Measurements from ENCODE around the gene VPS37C.
A peak's percentile ranks its signal among the peaks of the same experiment; 100 is the strongest.

Gene VPS37C

DNA sequence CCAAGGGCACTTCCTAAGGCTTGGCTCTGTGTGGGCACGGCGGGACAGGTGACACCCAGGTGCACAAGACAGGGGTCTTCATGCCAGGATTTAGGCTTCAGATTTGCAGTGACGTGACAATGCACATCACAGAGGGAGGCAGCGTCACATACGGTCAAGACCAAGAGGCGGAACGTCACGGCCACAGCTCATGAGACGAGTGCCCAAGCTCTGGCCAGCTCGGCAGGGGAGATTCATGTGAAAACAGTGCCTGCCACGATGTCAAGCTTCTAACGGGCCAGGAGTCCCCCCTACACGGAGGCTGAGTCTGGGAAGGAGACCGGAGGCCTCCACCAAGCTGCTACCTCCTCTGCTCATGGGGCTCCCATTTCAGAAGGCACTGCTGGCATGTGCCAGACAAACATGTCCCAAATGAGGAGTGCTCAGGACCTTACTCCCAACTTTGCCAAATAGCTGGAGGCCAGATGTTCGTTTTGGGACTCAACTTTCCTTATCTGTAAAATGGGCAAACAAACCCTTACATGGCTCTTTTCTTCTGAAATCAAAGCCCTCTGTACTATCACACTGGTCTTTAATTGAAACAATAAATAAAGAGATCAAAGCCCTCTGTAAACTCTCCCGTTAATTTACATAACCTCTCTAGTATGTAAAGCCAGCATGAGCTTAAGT, 16.6 kb downstream of the VPS37C start:
- TF ChIP-seq, protein P1, sequence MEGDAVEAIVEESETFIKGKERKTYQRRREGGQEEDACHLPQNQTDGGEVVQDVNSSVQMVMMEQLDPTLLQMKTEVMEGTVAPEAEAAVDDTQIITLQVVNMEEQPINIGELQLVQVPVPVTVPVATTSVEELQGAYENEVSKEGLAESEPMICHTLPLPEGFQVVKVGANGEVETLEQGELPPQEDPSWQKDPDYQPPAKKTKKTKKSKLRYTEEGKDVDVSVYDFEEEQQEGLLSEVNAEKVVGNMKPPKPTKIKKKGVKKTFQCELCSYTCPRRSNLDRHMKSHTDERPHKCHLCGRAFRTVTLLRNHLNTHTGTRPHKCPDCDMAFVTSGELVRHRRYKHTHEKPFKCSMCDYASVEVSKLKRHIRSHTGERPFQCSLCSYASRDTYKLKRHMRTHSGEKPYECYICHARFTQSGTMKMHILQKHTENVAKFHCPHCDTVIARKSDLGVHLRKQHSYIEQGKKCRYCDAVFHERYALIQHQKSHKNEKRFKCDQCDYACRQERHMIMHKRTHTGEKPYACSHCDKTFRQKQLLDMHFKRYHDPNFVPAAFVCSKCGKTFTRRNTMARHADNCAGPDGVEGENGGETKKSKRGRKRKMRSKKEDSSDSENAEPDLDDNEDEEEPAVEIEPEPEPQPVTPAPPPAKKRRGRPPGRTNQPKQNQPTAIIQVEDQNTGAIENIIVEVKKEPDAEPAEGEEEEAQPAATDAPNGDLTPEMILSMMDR (conservative IDR thresholded peaks at IDR 0.05), result no peak
- no peak overlapping the region for H3K27ac ChIP-seq

DNA sequence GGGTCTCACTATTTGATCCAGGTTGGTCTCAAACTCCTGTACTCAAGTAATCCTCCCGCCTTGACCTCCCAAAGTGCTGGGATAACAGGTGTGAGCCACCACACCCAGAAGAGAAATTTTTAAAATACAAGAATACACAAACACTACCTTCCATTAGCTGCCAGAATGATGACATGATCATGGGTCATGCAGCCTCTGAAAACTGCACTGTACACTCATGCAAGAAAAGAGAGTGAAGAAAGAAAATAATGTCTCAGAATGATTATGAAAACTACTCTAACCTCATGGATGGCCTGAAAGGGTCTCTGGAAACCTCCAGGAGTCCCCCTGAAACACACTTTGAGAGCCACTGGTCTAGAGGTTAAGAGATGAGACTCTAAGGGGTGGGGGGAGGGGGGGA, 18.8 kb downstream of the VPS37C start:
- TF ChIP-seq, protein P1 (conservative IDR thresholded peaks at IDR 0.05), result no peak
- no peak overlapping the region; the same call in 1 of the 2 replicates for H3K27ac ChIP-seq

DNA sequence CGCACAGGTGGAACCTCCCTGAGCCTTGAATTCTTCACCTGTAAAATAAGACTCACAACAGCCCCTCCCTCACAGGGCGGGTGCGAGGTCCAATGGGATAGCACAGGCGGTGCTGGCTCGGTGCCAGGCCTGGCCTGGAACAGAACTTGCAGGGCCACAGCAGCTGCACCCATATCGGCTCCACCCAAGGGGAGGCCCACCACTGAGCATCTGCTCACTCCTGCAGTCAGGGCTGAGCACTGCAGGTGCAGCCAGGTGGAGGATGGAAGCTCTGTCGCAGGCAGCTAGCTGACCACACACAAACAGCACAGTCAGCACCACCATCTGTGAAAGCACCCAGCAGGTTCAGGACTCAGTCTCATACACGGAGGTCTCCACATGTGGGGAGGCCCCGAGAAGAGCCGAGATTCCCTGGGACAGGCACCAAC, 19.6 kb downstream of the VPS37C start:
- TF ChIP-seq, protein P1 (conservative IDR thresholded peaks at IDR 0.05), result no peak
- peak overlapping the region; percentile 10; the same call in 1 of the 2 replicates for H3K27ac ChIP-seq

DNA sequence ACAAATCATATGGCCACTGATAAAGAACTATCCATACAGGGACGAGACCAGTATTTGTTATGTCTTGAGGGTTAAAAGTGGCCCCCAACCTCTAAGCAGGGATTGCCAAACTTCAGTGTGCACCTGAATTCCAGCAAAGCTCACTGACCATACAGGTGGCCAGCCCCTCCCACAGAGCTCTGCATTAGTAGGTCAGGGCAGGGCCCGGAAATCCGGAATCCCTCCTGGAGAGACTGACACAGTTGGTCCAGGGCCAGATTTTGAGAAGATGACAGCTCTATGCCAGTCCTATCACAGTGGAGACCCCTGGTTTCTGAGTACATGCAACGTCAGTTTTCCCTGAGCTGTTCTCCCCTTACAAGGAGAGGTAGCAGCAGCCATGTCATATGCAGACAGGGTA, 20.8 kb downstream of the VPS37C start:
- TF ChIP-seq, protein P1 (conservative IDR thresholded peaks at IDR 0.05), result no peak
- no peak overlapping the region for H3K27ac ChIP-seq

DNA sequence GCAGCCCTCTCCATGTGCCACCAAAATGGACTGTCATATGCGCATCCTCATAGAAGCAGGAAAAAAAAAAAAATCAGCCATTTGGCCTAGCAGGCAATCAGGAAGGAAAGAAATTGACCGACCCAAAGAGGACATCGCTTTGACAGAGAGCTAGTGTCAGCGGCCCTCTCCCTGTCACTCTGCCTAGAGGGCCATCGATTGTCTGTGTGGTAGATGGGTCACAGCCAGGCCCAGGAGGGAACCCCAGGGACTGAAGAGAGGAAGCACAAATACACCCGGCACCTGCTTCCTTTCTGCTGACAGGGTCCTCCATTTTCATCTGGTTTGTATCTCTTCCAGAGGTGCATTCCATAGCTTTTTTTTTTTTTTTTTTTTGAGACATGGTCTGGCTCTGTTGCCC, 21.8 kb downstream of the VPS37C start:
- TF ChIP-seq, protein P1 (conservative IDR thresholded peaks at IDR 0.05), result no peak

DNA sequence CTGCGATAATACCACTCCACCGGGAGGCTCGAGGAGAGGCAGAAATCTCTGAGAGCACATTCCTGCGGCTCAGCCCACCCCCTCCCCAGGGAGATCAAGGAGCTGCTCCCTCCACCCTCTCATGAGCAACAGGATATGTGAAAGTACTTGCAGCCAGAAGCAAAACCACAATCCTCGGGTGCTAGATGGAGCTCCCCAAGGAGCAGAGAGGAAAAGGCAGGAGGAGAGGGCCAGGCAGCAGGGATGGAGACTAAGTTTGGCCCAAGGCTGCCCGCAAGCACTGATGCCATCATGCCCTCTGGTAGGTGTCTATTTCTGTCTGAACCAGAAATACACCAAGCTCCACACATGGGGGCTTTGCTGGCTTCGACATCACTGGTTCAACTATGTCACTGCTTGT, 22.3 kb downstream of the VPS37C start:
- TF ChIP-seq, protein P1 (conservative IDR thresholded peaks at IDR 0.05), result no peak
- H3K27ac ChIP-seq, result no peak overlapping the region

More for the DNA sequence above, 21.8 kb downstream of the VPS37C start:
- no peak overlapping the region for H3K27ac ChIP-seq

DNA sequence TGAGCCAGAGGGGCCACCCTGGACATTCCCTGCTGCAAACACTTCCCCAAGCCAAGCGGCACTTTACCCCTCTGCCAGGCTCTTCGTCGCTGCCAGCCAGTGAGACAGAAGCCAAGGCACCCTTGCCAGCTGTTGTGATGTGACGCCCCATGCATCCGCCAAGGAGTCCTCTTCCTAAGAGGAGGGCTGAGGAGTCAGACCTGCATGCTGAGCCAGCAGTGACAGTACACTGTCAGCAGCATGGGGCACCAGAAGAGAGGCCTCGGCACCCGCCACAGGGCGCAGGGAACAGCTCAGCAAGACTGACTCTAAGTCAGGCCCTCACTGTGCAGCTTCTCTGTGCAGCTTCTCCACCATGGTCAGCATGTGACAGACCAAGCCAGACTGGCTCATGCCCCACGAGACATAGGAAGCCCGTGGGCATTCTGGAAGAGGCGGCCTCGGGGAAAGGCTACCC, 26.4 kb downstream of the VPS37C start:
- TF ChIP-seq, protein P1 (conservative IDR thresholded peaks at IDR 0.05), result no peak
- no peak overlapping the region for H3K27ac ChIP-seq

Measured in VCaP (cell line).